ENCODE measurements around the gene EPAS1.

EPAS1 gene

DNA sequence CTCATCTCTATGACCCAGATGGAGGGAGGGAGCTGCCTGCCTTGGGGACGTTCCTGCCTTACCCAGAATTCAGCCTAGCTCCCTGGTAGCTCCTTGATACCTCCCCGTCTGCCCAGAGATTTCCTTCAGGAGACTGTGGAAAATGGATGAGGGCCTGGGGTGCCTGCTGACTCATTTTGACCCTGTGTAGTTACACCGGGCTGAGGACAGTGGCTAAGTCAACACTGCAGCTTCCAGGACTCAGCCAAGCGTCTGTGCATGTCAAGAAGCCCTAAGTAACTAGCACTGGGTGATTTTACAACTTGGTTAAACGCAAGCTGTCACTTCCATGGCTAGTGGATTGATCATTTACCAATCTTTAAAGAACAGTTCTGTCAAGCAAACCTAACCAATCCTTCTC lies 23.3 kb upstream of the EPAS1 start:
- DNase-seq, result no peak

- no peak for DNase-seq
Measured at GRCh38 chr2:46274586-46274985, 22.6 kb upstream of the EPAS1 start.

DNA sequence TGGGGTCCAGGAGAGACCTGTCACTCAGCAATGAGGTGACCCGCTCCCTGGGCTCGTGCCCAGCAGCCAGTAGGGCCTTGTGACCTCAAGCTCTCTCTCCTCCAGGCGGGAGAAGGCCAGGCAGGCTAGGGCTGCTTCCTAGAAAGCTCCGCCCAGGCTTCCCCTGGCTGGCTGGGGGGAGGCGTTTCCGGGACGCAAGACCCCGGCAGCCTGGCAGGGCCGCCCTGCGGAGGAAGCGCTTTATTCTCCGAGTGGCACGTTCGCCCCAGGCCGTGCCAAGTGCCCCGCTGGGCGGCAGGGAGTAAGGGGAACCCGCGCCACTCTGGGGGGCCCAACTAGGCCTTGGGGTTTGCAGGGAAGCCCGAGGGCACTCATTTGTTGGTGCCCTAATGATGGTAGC lies 21.2 kb upstream of the EPAS1 start:
- peak; percentile 41 for DNase-seq

GRCh38 chr2:46276642-46277041 lies 20.6 kb upstream of the EPAS1 start:
- DNase-seq, result no peak

DNA sequence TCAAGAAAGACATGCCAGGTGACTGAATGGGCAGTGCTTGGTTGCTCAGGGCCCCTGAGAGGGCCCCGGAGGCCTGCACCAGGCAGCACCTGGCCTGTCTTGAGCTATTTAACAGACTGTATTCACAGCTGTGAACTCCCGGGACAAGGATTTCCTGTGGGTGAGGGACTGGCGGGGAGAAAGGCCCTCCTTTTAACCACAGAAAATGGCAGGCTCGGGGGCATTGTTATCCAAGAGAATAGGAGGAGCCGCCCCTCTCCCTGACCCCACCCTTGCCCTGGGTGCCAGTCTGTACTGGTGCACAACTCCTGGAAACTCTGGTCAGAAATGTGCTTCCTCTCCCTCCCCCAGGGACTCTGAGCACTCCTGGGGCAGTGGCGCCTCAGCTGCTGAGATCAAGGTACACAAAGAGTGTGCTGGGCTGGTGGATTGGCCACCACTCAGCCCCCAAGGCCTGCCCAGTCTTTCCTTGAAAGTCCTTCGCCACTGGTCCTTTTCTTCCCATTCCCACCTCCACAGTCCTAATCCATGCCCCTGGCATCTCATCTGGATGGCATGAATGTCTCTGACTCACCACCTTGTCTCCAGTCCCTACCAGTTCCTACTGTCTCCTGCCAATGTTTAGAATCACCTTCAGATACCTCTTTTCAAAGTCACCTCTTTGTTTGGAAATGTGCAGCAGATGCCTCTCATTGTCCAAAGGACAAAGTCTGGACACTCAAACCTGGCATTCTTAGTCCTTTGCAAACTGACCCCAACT lies 19.6 kb upstream of the EPAS1 start:
- no peak for DNase-seq

GRCh38 chr2:46278952-46279351 lies 18.3 kb upstream of the EPAS1 start:
- DNase-seq, result no peak

DNA sequence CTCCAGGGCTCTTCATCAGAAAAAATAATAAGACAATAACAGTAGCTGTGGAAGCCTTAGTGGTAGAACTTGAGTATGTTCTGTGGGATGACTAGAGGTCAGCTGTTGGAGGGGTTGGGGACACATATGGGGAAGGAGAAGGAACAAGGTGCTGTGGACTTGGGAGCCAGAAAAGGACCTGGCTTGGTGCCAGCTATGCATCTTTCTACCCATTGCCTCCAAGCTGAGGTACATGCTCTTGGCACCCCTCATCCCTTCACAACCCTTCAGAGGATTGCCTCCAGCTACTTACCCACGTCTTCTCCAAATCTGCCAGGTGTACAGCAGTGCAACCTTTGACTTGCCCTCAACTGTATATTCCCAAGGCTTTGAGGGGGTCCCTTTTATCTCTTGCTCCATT lies 15.3 kb upstream of the EPAS1 start:
- DNase-seq, result no peak

GRCh38 chr2:46283693-46284092 lies 13.5 kb upstream of the EPAS1 start:
- no peak for DNase-seq

- no peak for DNase-seq
Measured at GRCh38 chr2:46284260-46284659, 12.9 kb upstream of the EPAS1 start.

DNA sequence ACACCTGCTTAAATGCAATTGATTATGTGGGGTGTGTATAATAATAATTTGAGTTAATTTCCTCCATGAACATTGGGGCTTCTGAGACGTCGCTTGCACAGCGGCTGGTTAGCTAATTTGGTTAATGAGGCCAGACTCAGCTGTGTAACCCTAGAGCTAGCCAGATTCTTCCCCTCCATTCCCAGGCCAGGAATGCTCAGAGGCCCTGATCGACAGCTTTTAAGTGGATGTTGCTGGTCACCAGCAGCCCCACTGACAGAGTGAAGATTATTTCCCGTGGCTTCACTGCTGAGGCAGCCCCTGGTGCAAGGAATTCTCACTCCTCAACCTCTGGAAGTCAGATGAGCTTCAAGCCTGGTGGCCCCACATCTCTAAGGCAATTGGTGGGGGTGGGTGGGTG lies 12.4 kb upstream of the EPAS1 start:
- no peak for DNase-seq

- DNase-seq, result no peak
Measured at GRCh38 chr2:46286715-46287114, 10.5 kb upstream of the EPAS1 start.

GRCh38 chr2:46290078-46290477 lies 7.1 kb upstream of the EPAS1 start:
- DNase-seq, result no peak

GRCh38 chr2:46293466-46293865 lies 3.7 kb upstream of the EPAS1 start:
- no peak for DNase-seq

DNA sequence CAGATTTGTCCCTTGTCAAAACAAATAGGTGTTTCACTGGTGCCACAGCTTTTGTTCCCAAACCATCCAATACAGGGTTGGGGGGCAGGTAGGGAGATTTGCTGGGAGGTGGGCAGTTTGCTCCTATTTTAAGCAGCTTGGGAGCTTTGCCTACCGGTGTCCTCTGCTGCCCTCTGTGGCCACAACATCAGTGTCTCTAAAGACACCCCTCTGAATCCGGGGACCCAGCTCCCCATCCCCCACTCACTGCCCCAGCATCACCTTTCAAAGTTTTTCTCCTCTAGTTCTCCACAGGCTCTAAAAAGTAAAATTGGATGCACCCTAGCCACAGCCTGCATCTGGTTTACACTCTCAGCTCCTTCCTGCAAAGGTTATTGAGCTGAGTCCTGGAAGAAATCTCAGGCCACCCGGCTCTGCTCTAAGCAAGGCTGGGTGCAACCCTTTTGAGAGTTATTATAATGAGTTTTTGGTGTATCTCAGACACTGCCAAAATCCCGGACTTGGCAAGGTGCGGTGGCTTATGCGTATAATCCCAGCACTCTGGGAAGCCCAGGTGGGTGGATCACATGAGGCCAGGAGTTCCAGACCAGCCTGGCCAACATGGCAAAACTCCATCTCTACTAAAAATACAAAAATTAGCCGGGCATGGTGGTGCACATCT lies 2.9 kb upstream of the EPAS1 start:
- DNase-seq, result peak; percentile 23

DNA sequence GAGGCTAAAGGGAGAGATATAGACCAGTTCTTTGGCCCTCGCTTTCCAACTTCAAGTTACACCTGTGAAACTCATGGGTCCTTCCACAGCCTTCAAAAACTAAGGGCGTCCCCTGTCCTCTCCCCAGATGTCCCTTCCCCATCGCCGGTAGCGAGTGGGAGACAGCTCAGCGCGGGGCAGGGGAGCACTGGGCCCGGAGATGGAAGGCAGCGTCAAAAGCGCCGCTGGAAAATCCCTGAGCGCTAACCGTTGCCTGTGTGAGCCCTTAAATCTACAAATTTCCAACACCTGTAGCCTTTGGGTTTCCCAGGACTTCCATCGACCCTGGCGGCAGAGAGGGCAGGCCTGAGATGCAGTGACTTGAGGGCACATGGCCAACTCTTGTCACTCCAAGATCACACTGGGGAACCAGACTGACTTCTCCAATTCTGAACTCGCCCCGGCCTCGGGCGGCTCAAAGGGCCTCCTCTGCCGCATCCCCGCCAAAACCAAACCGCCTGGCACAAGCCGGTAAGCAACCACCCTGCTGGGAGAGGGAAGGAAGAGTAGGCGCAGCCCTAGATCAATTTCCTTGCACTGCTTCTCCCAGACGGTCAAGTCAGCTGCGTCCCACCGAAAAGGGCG lies 879 bp upstream of the EPAS1 start:
- DNase-seq, result no peak

GRCh38 chr2:46297546-46298271 lies 502 bp downstream of the EPAS1 start:
- DNase-seq, result peak; percentile 68

DNA sequence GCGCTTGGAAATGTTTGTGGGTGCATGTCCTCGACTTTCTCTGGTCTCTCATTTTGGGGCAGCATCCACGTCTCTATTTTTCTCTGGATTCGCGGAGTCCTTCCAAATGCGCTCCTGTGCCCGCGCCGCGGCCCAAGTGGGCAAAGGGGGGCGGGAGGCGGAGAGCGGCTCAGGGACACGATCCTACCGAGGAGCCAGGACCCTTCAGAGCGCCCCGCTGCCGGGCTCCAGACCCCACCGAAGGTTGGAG lies 990 bp downstream of the EPAS1 start:
- DNase-seq, result no peak

- peak; percentile 11 for DNase-seq
Measured at GRCh38 chr2:46298522-46299353, 1.5 kb downstream of the EPAS1 start.

- DNase-seq, result no peak
Measured at GRCh38 chr2:46299365-46300263, 2.4 kb downstream of the EPAS1 start.

DNA sequence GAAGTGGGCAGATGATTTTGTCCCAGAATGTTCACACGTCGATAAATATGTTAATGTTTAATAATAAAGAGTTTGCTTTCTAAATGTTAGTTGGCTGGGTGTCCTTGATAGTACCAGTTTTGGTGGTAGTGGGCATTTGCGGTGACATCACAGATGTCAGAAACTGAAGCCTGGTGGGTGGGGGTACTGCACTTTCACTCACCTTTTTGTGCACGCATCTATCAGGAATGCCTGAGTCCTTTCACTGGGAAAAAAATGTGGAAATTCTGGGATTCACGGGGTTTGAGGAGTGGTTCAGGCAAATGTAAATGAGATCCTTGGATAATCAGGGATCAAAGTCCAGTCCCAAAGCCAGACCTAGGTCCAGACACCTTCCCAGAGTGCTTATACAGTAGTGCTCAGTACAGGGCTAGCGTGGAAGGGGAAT lies 3.2 kb downstream of the EPAS1 start:
- DNase-seq, result no peak

- no peak for DNase-seq
Measured at GRCh38 chr2:46302005-46302695, 4.9 kb downstream of the EPAS1 start.

Data from activated gamma-delta T cell treated with Interleukin-2 at 50 U/mL for 16 hours (primary cell).